Uterus (tissue), 2 donors: ENCODE results near the gene PTTG1.

Experiments used
- CTCF ChIP-seq, 4 experiments: fragments of 200-600 bp in 2 of 4; fragments of 450-650 bp in 2 of 4; sonication (generic) in 2 of 4; IDR thresholded peaks; one replicate each; pipeline ENCODE4 v1.5.1; 2016 to 2019; ENCODE audit warnings: antibody characterized with exemption in 4 of 4, mild to moderate bottlenecking in 2 of 4, moderate library complexity in 1 of 4
- POLR2A ChIP-seq, 2 donors: fragments of 450-650 bp; IDR thresholded peaks; one replicate each; pipeline ENCODE4 v1.6.1; 2016; ENCODE audit warnings: antibody characterized with exemption in 2 of 2, mild to moderate bottlenecking in 1 of 2, moderate library complexity in 1 of 2

- no peak for TF ChIP-seq CTCF (IDR thresholded peaks at IDR 0.05)
- no peak for TF ChIP-seq POLR2A (IDR thresholded peaks at IDR 0.05)
Measured at GRCh38 chr5:160397492-160397891, 24.2 kb upstream of the PTTG1 start.
